Measurements from ENCODE around the gene L1CAM. TPM values are rescaled to one million over a fixed set of nuclear protein-coding genes. Genes with fewer than 3 reads are reported as not detected.

Gene L1CAM
- total RNA-seq, 4 donors from 2014 or later = 5.2 to 7.1 (median 6.1) TPM

DNA sequence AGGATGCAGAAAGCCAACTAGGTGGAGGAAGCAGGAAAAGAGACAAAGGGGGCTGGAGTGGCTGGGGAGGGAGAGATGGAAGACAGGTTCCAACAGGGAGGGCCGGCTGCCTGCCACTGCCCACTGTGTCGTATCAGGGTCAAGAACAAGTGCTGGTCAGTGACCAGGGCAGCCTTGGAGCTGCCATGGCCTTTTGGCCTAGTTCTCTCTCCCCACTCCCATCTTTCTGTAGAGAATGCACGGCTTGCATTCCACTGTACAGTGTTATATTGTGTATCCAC lies 11.9 kb downstream of the L1CAM start:
- TF ChIP-seq, protein P1, sequence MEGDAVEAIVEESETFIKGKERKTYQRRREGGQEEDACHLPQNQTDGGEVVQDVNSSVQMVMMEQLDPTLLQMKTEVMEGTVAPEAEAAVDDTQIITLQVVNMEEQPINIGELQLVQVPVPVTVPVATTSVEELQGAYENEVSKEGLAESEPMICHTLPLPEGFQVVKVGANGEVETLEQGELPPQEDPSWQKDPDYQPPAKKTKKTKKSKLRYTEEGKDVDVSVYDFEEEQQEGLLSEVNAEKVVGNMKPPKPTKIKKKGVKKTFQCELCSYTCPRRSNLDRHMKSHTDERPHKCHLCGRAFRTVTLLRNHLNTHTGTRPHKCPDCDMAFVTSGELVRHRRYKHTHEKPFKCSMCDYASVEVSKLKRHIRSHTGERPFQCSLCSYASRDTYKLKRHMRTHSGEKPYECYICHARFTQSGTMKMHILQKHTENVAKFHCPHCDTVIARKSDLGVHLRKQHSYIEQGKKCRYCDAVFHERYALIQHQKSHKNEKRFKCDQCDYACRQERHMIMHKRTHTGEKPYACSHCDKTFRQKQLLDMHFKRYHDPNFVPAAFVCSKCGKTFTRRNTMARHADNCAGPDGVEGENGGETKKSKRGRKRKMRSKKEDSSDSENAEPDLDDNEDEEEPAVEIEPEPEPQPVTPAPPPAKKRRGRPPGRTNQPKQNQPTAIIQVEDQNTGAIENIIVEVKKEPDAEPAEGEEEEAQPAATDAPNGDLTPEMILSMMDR (IDR thresholded peaks at IDR 0.05) = no peak
- TF ChIP-seq POLR2AphosphoS5 (IDR thresholded peaks at IDR 0.05) = no peak
- TF ChIP-seq EP300 (IDR thresholded peaks at IDR 0.05; ENCODE audit: low read depth) = no peak
- TF ChIP-seq POLR2A (IDR thresholded peaks at IDR 0.05) = no peak
- DNase-seq = no peak
- Histone ChIP-seq H3K27me3 (no peaks in the 10 kb centered on the region), H3K36me3 (no peaks in the 10 kb centered on the region), H3K4me1 (no peaks in the 10 kb centered on the region), H3K27ac (no peak overlapping the region), H3K4me3 (no peak overlapping the region), H3K9me3 (no peaks in the 10 kb centered on the region)
- intact Hi-C loops (cut with DNase I; ENCODE audit: low total_unique reads) = no loop called here
- 41% methylated on average over 3 of the region's 3 CpGs; no CpG with 5 or more reads in 1 of the 2 donors for WGBS, 2 donors (ENCODE audit: low coverage in 1 of 2)
- in situ Hi-C loops (cut with MboI; ENCODE audit: low pct_ligation_motif_present in 1 of 4, low pct_unique_long_range_greater_than_20kb in 1 of 4, low sequenced_read_pairs in 3 of 4) = no loop called here

DNA sequence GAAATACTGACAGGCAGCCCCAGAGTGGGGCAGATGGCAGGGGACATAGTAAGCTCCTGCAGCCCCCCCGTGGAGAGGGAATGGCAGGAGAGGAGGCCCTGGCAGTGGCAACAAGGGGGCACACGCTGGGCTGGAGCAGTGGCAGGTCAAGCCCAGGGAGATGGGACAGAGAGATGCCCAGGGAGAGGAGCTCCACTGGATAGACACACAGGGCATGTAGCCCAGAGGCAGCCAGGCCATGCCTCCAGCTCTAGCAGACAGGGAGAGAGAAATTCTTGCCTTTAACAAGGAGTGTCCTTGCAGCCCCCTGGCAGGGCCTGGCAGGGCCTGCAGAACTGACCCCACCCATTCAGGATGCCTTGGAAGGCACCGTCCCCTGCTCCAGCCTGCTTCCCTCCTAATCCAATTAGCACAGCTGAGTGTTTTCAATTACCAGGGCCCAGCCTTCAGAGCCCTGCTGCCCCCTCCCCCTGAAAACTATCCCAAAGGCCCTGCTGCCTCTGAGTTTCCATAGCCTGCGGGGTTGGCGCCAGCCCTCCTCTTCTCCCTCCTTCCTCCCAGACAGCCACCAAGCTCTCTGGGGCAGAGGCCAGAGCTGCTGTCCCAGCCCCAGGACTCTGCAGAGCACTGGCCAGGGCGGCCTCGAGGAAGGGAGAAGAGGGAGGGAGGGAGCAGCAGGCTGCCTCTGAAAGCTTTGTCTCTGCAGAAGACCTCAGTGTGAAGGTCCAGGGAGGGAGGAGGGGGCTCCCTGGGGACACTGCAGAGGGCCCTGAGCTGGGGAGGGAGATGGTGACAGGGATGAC lies 12.5 kb downstream of the L1CAM start:
- no peak overlapping the region for H3K4me3 ChIP-seq
- intact Hi-C loops (cut with DNase I; ENCODE audit: low total_unique reads) (no loop called here), in situ Hi-C loops (cut with MboI; ENCODE audit: low pct_ligation_motif_present in 1 of 4, low pct_unique_long_range_greater_than_20kb in 1 of 4, low sequenced_read_pairs in 3 of 4) (no loop called here)
- H3K27ac ChIP-seq = no peak overlapping the region
- WGBS, 2 donors (ENCODE audit: low coverage in 1 of 2) = 27% methylated on average over 7 of the region's 7 CpGs; no CpG with 5 or more reads in 1 of the 2 donors
- no peaks in the 10 kb centered on the region for H3K27me3 ChIP-seq
- no peaks in the 10 kb centered on the region for H3K9me3 ChIP-seq
- DNase-seq = no peak
- TF ChIP-seq POLR2A (IDR thresholded peaks at IDR 0.05) (no peak), EP300 (IDR thresholded peaks at IDR 0.05; ENCODE audit: low read depth) (no peak), POLR2AphosphoS5 (IDR thresholded peaks at IDR 0.05) (no peak)
- TF ChIP-seq, protein P1 (IDR thresholded peaks at IDR 0.05) = no peak
- no peaks in the 10 kb centered on the region for H3K4me1 ChIP-seq
- H3K36me3 ChIP-seq = no peaks in the 10 kb centered on the region

DNA sequence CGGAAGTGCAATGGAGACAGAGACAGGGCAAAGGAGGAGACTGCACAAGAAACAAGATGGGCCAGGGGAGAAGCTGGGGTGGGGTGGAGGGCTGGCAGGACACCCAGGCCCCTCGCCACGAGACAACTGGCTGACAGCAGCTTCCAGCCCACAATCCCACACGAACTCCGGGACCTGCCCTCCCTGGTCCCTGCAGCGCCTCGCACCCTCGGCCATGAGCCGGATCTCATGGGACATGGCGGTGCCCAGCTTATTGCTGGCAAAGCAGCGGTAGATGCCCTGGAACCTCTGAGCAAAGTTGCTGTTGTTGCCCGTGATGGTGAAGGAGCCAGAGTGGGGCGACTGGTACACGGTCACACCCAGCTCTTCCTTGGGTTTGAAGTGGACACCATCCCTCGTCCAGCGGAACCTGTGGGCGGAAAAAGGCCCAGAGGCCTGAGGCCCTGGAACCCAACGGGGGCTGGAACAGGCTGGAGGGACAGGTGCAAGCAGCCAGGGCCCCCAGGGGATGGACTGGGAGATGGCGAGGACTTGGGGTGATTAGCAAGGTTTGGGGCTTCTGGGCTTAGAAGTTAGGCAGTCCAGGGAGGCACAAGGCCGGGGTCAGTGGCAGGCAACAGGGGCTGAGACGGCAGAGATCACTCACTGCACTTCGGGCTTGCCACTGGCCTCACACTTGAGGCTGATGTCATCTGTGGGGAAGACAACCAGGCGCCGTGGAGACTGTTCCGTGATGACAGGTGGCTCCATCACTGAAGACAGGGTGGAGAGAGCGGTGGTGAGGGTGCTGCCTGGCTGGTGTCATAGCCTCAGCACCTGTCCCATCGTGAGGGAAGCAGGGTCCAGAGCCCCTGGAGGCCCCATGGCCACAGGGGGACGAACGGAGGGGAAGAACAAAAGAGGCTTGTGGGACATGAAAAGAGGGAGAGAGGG lies 13.8 kb downstream of the L1CAM start:
- H3K27me3 ChIP-seq = no peaks in the 10 kb centered on the region
- no peaks in the 10 kb centered on the region for H3K4me1 ChIP-seq
- TF ChIP-seq, protein P1 (IDR thresholded peaks at IDR 0.05) = no peak
- TF ChIP-seq EP300 (IDR thresholded peaks at IDR 0.05; ENCODE audit: low read depth) (no peak), POLR2AphosphoS5 (IDR thresholded peaks at IDR 0.05) (no peak)
- H3K27ac ChIP-seq = no peak overlapping the region
- 66% methylated on average over 24 of the region's 29 CpGs; no CpG with 5 or more reads in 1 of the 2 donors for WGBS, 2 donors (ENCODE audit: low coverage in 1 of 2)
- H3K36me3 ChIP-seq = no peaks in the 10 kb centered on the region
- intact Hi-C loops (cut with DNase I; ENCODE audit: low total_unique reads) (no loop called here), in situ Hi-C loops (cut with MboI; ENCODE audit: low pct_ligation_motif_present in 1 of 4, low pct_unique_long_range_greater_than_20kb in 1 of 4, low sequenced_read_pairs in 3 of 4) (no loop called here)
- H3K4me3 ChIP-seq = no peak overlapping the region
- H3K9me3 ChIP-seq = no peaks in the 10 kb centered on the region
- DNase-seq = no peak

DNA sequence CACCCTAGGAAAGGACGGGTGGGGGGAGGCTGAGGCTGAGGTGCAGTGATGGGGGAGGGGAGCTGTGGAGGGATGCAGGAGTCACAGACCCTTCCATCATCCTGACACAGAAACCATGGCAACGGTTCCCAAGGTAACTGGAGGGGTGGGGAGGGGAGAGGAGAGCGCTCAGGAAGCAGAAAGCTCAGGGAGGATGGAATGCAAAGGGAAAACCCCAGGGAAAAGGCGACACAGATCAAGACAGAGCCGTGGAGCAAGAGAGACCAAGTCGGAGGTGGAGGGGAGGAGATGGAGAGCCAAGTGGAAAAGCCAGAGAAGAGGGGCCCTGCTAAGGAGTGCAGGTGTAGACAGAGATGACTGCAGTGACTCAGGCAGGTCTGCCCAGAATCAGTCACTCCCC lies 14.5 kb downstream of the L1CAM start:
- Histone ChIP-seq H3K27ac (no peak overlapping the region), H3K4me3 (no peak overlapping the region), H3K9me3 (no peaks in the 10 kb centered on the region), H3K27me3 (no peaks in the 10 kb centered on the region), H3K36me3 (no peaks in the 10 kb centered on the region), H3K4me1 (no peaks in the 10 kb centered on the region)
- in situ Hi-C loops (cut with MboI; ENCODE audit: low pct_ligation_motif_present in 1 of 4, low pct_unique_long_range_greater_than_20kb in 1 of 4, low sequenced_read_pairs in 3 of 4) (no loop called here), intact Hi-C loops (cut with DNase I; ENCODE audit: low total_unique reads) (no loop called here)
- DNase-seq = no peak
- TF ChIP-seq EP300 (IDR thresholded peaks at IDR 0.05; ENCODE audit: low read depth) (no peak), POLR2AphosphoS5 (IDR thresholded peaks at IDR 0.05) (no peak)
- WGBS, 2 donors (ENCODE audit: low coverage in 1 of 2) = 39% methylated on average over 6 of the region's 6 CpGs; no CpG with 5 or more reads in 1 of the 2 donors
